Measurements from ENCODE around the gene CD300A.

DNA sequence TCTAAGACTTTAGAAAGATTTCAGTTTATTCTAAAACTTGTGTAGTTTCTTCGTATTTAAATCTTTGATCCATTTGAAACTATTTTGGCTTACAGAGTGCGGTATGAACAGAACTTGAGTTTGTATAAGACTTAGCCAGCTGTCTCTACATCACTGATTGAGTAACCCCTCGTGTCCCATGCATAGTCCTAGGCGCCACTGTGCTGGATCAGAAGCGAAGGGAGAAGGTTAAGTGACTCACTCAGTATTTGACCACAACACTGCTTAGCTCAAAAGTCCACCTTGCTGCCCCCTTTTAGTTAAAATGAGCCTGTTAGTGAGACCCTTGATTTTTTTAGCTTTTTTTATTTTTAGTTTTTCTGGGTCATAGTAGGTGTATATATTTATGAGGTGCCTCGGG is 36.4 kb downstream of the CD300A start:
- TF ChIP-seq, protein P1, sequence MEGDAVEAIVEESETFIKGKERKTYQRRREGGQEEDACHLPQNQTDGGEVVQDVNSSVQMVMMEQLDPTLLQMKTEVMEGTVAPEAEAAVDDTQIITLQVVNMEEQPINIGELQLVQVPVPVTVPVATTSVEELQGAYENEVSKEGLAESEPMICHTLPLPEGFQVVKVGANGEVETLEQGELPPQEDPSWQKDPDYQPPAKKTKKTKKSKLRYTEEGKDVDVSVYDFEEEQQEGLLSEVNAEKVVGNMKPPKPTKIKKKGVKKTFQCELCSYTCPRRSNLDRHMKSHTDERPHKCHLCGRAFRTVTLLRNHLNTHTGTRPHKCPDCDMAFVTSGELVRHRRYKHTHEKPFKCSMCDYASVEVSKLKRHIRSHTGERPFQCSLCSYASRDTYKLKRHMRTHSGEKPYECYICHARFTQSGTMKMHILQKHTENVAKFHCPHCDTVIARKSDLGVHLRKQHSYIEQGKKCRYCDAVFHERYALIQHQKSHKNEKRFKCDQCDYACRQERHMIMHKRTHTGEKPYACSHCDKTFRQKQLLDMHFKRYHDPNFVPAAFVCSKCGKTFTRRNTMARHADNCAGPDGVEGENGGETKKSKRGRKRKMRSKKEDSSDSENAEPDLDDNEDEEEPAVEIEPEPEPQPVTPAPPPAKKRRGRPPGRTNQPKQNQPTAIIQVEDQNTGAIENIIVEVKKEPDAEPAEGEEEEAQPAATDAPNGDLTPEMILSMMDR (IDR thresholded peaks at IDR 0.05) = no peak
- TF ChIP-seq POLR2A (IDR thresholded peaks at IDR 0.05) = no peak
